PFSK-1 (cell line): ENCODE data around the gene PSKH1.

Source experiments
- FOXP2 ChIP-seq: optimal IDR thresholded peaks from 2 replicates; pipeline ENCODE3; 2011; ENCODE audit warnings: borderline replicate concordance, control low read depth, inconsistent platforms; ENCODE audit not compliant: insufficient read depth; ENCODE audit errors: extremely low read length, extremely low read depth
- POLR2AphosphoS5 ChIP-seq: IDR thresholded peaks from 2 replicates; pipeline ENCODE4 v1.6.1; 2012; ENCODE audit warnings: low read depth, mild to moderate bottlenecking, control low read depth, low read length, moderate library complexity
- REST ChIP-seq, 2 experiments: IDR thresholded peaks; 2 replicates each; pipeline versions ENCODE4 v1.6.1 to v1.8.0; 2011 to 2012; ENCODE audit warnings: low read depth in 2 of 2, low read length in 2 of 2, control low read depth in 1 of 2, inconsistent platforms in 1 of 2, mild to moderate bottlenecking in 1 of 2, moderate library complexity in 1 of 2; ENCODE audit not compliant: insufficient read depth in 1 of 2
- SIN3A ChIP-seq: IDR thresholded peaks from 2 replicates; pipeline ENCODE4 v1.6.1; 2012; ENCODE audit warnings: mild to moderate bottlenecking, low read length, moderate library complexity, borderline replicate concordance; ENCODE audit not compliant: insufficient read depth
- TAF1 ChIP-seq: IDR thresholded peaks from 2 replicates; pipeline ENCODE4 v1.6.1; 2012; ENCODE audit warnings: low read length, control low read depth, borderline replicate concordance; ENCODE audit not compliant: insufficient read depth

The PSKH1 gene

DNA sequence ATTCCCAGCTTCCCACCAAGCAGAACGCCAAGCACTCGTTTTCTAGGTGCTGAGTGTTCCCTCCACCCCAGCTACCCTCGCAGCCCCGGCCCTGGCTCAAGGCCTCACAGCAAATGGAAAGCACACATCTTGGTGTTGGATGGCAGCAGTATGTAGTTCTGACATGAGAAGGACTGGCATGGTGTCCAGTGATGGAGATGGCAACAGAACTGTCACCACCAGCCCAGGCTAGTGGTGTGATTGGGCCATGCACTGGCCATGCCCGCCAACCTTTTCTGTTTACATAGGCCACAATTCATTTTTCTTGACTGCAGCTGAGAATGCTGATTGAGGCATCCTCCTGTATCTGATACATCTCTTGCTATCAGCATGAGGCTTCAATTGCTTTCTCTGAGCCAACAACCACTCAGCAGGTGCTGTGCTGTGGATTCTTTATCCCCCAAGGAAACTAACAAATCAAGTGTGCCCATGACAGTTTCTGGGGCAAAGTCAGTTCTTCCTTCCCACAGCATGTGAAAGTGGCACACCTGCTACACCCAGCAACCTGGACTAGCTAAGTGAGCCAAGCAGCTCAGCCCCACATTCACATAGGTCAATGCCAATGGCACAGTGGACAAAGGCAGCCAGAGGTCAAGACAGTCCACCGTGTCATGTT is 71.5 kb downstream of the PSKH1 start:
- TF ChIP-seq TAF1 (no peak), FOXP2 (no peak), REST (IDR thresholded peaks at IDR 0.05; ENCODE audit: insufficient read depth in 1 of 2, low read depth in 2 of 2, low read length in 2 of 2) (no peak), POLR2AphosphoS5 (no peak), SIN3A (no peak)

GRCh38 chr16:67965668-67966548 is 72.9 kb downstream of the PSKH1 start:
- no peak for TF ChIP-seq REST (IDR thresholded peaks at IDR 0.05; ENCODE audit: insufficient read depth in 1 of 2, low read depth in 2 of 2, low read length in 2 of 2)
- no peak for TF ChIP-seq TAF1

GRCh38 chr16:67966549-67967182 is 73.6 kb downstream of the PSKH1 start:
- no peak for TF ChIP-seq FOXP2
- TF ChIP-seq POLR2AphosphoS5, result no peak
- no peak for TF ChIP-seq TAF1

- TF ChIP-seq REST (IDR thresholded peaks at IDR 0.05; ENCODE audit: insufficient read depth in 1 of 2, low read depth in 2 of 2, low read length in 2 of 2) (no peak), FOXP2 (no peak), POLR2AphosphoS5 (no peak), TAF1 (no peak), SIN3A (no peak)
These were observed 74.3 kb downstream of the PSKH1 start for GRCh38 chr16:67967183-67967957.

- TF ChIP-seq POLR2AphosphoS5 (no peak), SIN3A (no peak), REST (IDR thresholded peaks at IDR 0.05; ENCODE audit: insufficient read depth in 1 of 2, low read depth in 2 of 2, low read length in 2 of 2) (no peak), TAF1 (no peak), FOXP2 (no peak)
These were observed 74.9 kb downstream of the PSKH1 start for GRCh38 chr16:67967958-67968399.
